DMS53 treated with DMSO at 0.1 percent for 48 hours (cell line): Measurements from ENCODE around the gene LENEP.

ENCODE experiments used
- DNase-seq: peaks from one replicate; lab custom pipeline; 2025; ENCODE audit not compliant: unreplicated experiment; lab: John Stamatoyannopoulos, UW

Gene LENEP

GRCh38 chr1:154993572-154994268, at the start of gene LENEP:
LENEP (plus strand) TSS chr1:154993586; CDS start chr1:154993608, 22 bp downstream.
- no peak for DNase-seq

- peak; percentile 39 for DNase-seq
Observed at GRCh38 chr1:154943649-154944400, 49.6 kb upstream of the LENEP start.

- no peak for DNase-seq
Observed at GRCh38 chr1:154944401-154945159, 48.8 kb upstream of the LENEP start.

DNA sequence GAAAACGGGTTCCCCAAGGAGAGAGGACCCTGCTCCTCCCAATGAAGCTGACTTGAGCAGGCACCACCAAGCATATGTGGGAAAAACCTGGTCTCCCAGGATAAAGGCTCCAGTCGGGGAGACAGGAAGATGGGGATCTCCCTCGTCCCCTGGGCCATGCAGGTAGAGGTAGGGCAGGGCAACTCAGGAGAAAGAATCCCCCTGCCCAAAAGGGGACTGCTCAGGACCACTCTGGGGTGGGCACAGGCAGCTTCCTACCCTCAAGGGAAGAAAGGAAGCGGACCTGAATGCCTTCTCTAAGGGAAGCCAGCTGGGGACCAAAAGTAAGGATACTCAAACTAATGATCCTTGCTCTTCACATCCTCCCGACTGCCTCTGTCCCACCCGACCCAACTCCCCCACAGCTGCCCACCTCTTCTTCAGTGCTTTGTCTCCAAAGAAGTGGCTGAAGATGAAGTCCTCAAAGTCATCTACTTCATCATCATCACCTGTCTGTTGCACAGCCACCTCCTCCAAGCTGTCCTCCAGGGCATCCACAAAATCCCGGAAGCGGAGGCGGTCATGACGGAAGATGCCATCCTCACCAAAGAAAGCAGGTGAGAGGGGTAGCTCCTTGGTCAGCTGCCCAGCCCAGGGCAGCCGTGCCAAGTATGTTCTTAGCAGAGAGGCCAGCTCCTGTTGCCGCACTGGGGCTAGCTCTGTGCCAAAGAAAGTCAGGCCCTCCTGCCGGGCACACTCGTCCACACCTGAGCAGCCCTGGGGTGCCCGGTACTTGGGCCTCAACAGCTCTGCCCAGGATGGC, 48.0 kb upstream of the LENEP start:
- DNase-seq, result no peak

GRCh38 chr1:154945962-154946850, 47.2 kb upstream of the LENEP start:
- no peak for DNase-seq

DNA sequence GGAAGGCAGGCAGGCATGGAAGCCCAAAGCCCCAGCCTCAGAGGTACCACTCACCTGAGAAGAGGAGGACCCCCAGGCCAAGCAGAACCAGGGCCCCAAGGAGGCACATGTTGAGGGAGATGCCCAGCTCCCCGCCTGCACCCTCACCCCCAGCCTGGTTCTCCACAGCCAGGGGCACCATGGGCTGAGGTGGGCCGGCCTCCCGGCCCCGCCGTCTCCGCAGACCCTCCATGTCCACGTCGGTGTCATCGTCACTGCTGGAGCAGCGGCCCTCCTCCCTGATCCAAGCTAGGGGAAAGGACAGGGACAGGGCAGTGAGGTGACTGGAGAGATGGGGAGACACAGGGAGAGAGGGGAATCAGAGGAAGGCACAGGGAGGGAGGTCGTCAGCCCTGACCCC, 45.3 kb upstream of the LENEP start:
- DNase-seq, result no peak

- DNase-seq, result no peak
Observed at GRCh38 chr1:154951901-154952657, 41.3 kb upstream of the LENEP start.

GRCh38 chr1:154952664-154953063, 40.7 kb upstream of the LENEP start:
- DNase-seq, result no peak

GRCh38 chr1:154953611-154954038, 39.8 kb upstream of the LENEP start:
- DNase-seq, result no peak

GRCh38 chr1:154954541-154954940, 38.8 kb upstream of the LENEP start:
- DNase-seq, result no peak

DNA sequence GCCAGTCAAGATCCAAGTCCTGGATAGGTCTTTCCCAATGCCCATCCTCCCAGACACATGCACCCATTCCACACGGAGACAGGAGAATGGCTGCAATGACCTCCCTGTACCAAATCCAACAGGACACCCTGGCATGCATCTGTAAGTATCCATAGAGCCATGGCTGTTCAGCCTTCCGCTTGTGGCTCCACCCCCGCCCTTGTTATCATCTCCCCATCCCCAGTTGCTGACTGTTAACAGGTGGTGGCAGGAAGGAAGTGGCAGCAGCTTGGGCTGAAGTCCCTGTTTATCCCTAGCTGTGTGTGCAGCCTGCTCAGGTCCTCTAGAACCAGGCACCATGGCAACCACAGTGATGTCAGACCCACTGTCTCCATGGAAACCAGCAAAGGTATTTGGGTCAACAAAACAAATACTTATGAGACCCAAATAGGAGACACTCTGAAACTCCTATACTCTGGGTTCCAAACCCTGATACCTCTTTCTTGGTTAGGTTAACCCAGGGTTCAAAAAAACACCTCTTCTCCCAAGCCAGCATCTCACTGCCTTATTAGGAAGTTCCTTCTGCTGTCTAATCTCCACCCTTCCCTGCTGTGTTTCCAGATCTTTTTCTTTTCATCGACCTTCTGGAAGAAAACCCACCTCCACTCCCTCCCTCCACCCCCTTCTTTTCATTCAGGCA, 38.2 kb upstream of the LENEP start:
- peak; percentile 84 for DNase-seq

DNA sequence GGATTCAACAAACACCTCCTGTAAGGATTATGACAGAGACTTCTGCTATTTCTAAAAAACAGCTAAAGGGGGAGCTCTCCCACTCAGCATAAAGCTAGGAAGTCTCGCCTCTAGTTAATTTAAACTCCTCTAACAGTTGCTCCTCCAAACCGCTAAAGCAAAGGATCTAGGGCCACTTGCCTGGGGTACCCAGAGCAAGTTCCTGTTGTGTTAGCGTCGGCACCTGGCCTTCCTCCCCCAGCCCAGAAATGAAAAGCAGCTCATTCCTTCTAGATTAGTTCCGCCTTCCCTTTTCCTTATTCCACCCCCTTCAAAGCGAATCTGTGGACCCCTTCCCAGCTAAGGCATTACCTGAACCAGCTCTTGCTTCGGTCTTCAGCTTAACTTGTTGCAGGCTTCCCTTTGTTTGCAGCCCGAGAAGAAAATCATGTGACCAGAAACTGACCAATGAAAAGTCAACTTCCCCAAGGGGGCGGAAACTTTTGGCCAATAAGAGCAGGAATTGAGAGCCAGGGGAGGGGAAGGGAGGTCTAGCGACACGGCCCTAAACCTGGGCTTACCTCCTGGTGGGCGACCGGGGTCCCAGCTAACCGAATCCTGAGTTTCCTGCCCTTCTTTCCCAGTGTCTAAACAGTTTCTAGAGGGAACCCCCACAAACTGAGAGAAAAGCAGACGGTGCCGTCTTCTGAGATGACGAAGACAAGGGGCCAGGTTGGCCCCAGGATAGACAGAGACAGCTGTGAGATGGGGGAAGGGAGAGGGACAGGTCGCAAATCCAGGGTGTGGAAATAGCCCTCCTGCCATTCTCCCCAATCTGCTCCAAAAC, 37.5 kb upstream of the LENEP start, which contains the start of gene PBXIP1:
PBXIP1 (minus strand) TSS at position 382 of the 826 bp plus-strand sequence. CDS start 2,378 bp downstream, outside the sequence.
- peak; percentile 89 for DNase-seq

DNA sequence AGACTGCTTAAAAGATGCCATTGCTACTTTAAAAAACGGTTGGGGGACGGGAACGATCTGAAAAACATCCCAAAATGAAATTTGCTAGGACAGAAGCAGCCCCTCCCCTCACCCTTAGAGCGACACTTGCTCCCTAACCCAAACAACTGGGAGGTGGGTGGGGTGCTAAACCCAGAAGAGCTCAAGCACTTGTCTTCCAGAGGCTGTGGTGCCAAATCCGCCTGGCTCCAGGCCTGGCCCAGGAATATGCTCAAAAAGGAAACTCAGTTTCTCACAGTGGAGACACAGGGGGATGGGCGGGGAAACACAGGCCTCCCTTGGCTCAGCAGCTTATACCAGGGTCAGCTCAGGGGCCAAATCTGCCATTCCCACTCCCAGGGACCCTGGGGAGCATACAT, 36.8 kb upstream of the LENEP start:
- no peak for DNase-seq

DNA sequence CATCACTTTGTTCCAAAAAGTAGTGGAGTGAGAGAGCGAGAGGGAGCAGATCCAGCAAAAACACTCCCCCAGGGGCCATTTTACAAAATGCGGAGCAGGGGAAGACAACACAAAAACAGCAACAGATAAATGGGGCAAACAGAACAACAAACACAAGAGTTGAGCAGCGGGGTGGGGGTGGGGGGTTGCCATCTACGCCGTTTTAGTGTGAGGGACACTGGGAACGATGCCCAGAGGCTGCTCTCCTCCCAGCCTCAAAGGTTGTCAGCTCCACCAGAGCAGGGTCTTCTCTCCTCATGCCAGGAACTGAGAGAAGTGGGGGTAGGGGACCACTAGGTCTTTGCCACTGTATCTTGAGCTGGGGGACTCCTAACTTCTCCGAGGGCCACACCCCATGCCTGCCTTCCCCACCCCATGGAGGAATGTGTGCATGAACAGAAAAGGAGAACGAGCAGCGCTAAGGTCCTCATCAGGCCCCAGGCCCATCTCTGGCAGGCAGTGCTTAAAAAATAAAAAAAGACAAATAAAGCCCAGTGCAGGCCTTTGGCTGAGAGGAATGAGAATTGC, 36.2 kb upstream of the LENEP start:
- DNase-seq, result no peak

GRCh38 chr1:154958036-154958435, 35.4 kb upstream of the LENEP start:
- no peak for DNase-seq

GRCh38 chr1:154958681-154959425, 34.5 kb upstream of the LENEP start:
- no peak for DNase-seq

GRCh38 chr1:154959426-154959780, 34.0 kb upstream of the LENEP start:
- no peak for DNase-seq
